GM23338 (cell line): Measurements from ENCODE around the gene SORCS3. TPM values are rescaled to one million over a fixed set of nuclear protein-coding genes. Genes with fewer than 3 reads are reported as not detected.

Source experiments
- ATAC-seq: fragments of 200-7000 bp; cut with Tn5 transposase; 3 replicates; pipeline ENCODE4 v1.9.1; 2020
- DNase-seq: peaks from one replicate; pipeline ENCODE4 v3.0.0-alpha.2; 2015; ENCODE audit warnings: low spot score
- H2AFZ ChIP-seq: fragments of 200-600 bp; sonication (generic); 2 replicates; pipeline ENCODE4 v1.8.0; 2016; ENCODE audit warnings: antibody characterized with exemption, mild to moderate bottlenecking, moderate library complexity
- H3F3A ChIP-seq: fragments of 200-600 bp; sonication (generic); replicated peaks from 2 replicates; pipeline ENCODE4 v1.8.0; 2017; ENCODE audit warnings: antibody characterized with exemption, mixed run types, low read depth
- H3K27ac ChIP-seq: fragments of 200-600 bp; sonication (generic); 2 replicates; pipeline ENCODE4 v1.6.1; 2016; ENCODE audit warnings: low read depth
- H3K27me3 ChIP-seq: fragments of 200-600 bp; sonication (generic); 2 replicates; pipeline ENCODE4 v1.8.0; 2016; ENCODE audit warnings: mild to moderate bottlenecking, mixed run types, moderate library complexity; ENCODE audit not compliant: insufficient read depth
- H3K36me3 ChIP-seq: fragments of 200-600 bp; sonication (generic); 2 replicates; pipeline ENCODE4 v1.8.0; 2016; ENCODE audit warnings: mild to moderate bottlenecking; ENCODE audit not compliant: insufficient read depth
- H3K4me1 ChIP-seq: fragments of 200-600 bp; sonication (generic); 2 replicates; pipeline ENCODE4 v1.8.0; 2016; ENCODE audit warnings: mild to moderate bottlenecking, moderate library complexity; ENCODE audit not compliant: insufficient read depth
- H3K4me2 ChIP-seq: fragments of 200-600 bp; sonication (generic); 2 replicates; pipeline ENCODE4 v1.7.1; 2017; ENCODE audit warnings: mixed run types
- H3K4me3 ChIP-seq: fragments of 200-600 bp; sonication (generic); 2 replicates; pipeline ENCODE4 v1.6.1; 2016; ENCODE audit warnings: mixed run types
- H3K79me2 ChIP-seq: fragments of 200-600 bp; sonication (generic); replicated peaks from 2 replicates; pipeline ENCODE4 v1.8.0; 2017; ENCODE audit warnings: mild to moderate bottlenecking; ENCODE audit not compliant: insufficient read depth
- H3K9me2 ChIP-seq: fragments of 200-600 bp; sonication (generic); 2 replicates; pipeline ENCODE4 v1.8.0; 2017; ENCODE audit not compliant: insufficient read depth
- H4K20me1 ChIP-seq: fragments of 200-600 bp; sonication (generic); replicated peaks from 2 replicates; pipeline ENCODE4 v1.8.0; 2017; ENCODE audit warnings: mild to moderate bottlenecking; ENCODE audit not compliant: insufficient read depth
- H3K27ac Mint-ChIP-seq: 2 replicates; pipeline ENCODE4 v1.8.0; 2020; ENCODE audit warnings: inconsistent platforms, mild to moderate bottlenecking, moderate library complexity, mixed read lengths
- H3K27me3 Mint-ChIP-seq: 3 replicates; pipeline ENCODE4 v1.8.0; 2022; ENCODE audit warnings: low read depth, mild to moderate bottlenecking, moderate library complexity, mixed read lengths, inconsistent platforms; ENCODE audit not compliant: insufficient read depth, poor library complexity
- H3K36me3 Mint-ChIP-seq: 3 replicates; pipeline ENCODE4 v1.8.0; 2021; ENCODE audit warnings: low read depth, mild to moderate bottlenecking, inconsistent platforms, moderate library complexity, mixed read lengths
- H3K4me1 Mint-ChIP-seq: 3 replicates; pipeline ENCODE4 v1.8.0; 2020; ENCODE audit warnings: mild to moderate bottlenecking, inconsistent platforms, mixed read lengths
- H3K4me3 Mint-ChIP-seq: 3 replicates; pipeline ENCODE4 v1.8.0; 2021; ENCODE audit warnings: moderate library complexity, mild to moderate bottlenecking, inconsistent platforms, mixed read lengths
- H3K9me3 Mint-ChIP-seq: 3 replicates; pipeline ENCODE4 v1.8.0; 2020; ENCODE audit warnings: moderate library complexity, mild to moderate bottlenecking, inconsistent platforms, mixed read lengths
- CREB1 ChIP-seq: fragments of 250-450 bp; sonication (Bioruptor Pico); IDR thresholded peaks from 2 replicates; pipeline ENCODE4 v1.5.0; 2020; ENCODE audit warnings: low read depth, mild to moderate bottlenecking, moderate library complexity
- EZH2 ChIP-seq: fragments of 200-600 bp; sonication (generic); IDR thresholded peaks from one replicate; pipeline ENCODE4 v1.8.0; 2017; ENCODE audit warnings: antibody characterized with exemption, mild to moderate bottlenecking, low read depth; ENCODE audit not compliant: unreplicated experiment
- POLR2AphosphoS5 ChIP-seq: IDR thresholded peaks from 2 replicates; pipeline ENCODE4 v1.6.1; 2016; ENCODE audit warnings: antibody characterized with exemption, low read depth
- STAT1 ChIP-seq: IDR thresholded peaks from one replicate; pipeline ENCODE4 v1.6.1; 2016; ENCODE audit warnings: antibody characterized with exemption; ENCODE audit not compliant: unreplicated experiment
- ZNF114 ChIP-seq: fragments of 250-450 bp; sonication (Bioruptor Pico); IDR thresholded peaks from 2 replicates; pipeline ENCODE4 v1.5.0; 2020; ENCODE audit warnings: mild to moderate bottlenecking, moderate library complexity
- ZNF331 ChIP-seq: fragments of 250-450 bp; sonication (Bioruptor Pico); IDR thresholded peaks from 2 replicates; pipeline ENCODE4 v1.5.0; 2020; ENCODE audit warnings: low read depth, mild to moderate bottlenecking, moderate library complexity
- polyA plus RNA-seq: library from polyadenylated mRNA; unstranded; fragments of >200 nt; fragmentation: Nextera tagmentation; extraction: Ambion mirVana; gene quantifications from 2 replicates; pipeline ENCODE4 v1.2.1, GENCODE V29; 2016
- total RNA-seq: library from RNA; depleted of rRNA; stranded (reverse); fragments of >200 nt; shearing (Covaris generic); gene quantifications from 2 replicates; pipeline ENCODE4 v1.2.3, GENCODE V29; 2014
- TF ChIP-seq, protein P1 (sequence below): fragments of 250-450 bp; sonication (Bioruptor Pico); IDR thresholded peaks from 2 replicates; pipeline ENCODE4 v1.5.0; 2020; ENCODE audit warnings: mild to moderate bottlenecking, moderate library complexity
- TF ChIP-seq, protein P2 (sequence below), 2 experiments: fragments of 200-600 bp in 1 of 2; sonication (generic) in 1 of 2; conservative IDR thresholded peaks; 2 replicates each; pipeline versions ENCODE4 v1.5.1 to v1.6.1; 2016 to 2017; ENCODE audit warnings: antibody characterized with exemption in 2 of 2, low read depth in 2 of 2, mild to moderate bottlenecking in 2 of 2, moderate library complexity in 1 of 2

SORCS3 gene
- total and polyA plus RNA-seq, 2 experiments from 2014 or later = 0.37 to 1.4 TPM

DNA sequence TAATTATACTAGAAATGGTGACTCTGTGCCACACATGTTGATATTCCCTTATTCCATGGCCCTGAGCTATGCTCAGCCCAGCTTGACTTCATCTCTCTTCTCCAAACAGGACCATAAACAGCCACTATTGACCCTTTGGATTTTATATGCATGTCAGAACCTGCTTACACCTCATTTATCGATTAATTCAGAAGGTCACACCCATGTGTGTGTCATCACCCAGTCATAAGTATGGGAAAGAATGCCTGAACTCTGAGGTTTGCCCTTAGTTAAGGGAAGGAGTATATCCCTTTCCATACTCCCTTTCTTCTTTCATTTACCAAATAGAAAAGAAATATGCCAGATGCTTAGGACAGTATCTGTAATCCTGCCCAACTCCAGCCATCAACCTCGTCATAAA, 602.3 kb downstream of the SORCS3 start:
- H3K9me3 Mint-ChIP-seq = peaks cover 6% of the 10 kb centered on the region
- H3K4me2 ChIP-seq = no peak overlapping the region
- H3K36me3 Mint-ChIP-seq = 0 out of 3 replicates have a peak, but pooled peaks cover 4% of the 10 kb centered on the region
- TF ChIP-seq ZNF331 (CRISPR knock-in tag) (no peak), POLR2AphosphoS5 (no peak), ZNF114 (CRISPR knock-in tag) (no peak), STAT1 (no peak), EZH2 (no peak), CREB1 (CRISPR knock-in tag) (no peak)
- TF ChIP-seq, protein P1, sequence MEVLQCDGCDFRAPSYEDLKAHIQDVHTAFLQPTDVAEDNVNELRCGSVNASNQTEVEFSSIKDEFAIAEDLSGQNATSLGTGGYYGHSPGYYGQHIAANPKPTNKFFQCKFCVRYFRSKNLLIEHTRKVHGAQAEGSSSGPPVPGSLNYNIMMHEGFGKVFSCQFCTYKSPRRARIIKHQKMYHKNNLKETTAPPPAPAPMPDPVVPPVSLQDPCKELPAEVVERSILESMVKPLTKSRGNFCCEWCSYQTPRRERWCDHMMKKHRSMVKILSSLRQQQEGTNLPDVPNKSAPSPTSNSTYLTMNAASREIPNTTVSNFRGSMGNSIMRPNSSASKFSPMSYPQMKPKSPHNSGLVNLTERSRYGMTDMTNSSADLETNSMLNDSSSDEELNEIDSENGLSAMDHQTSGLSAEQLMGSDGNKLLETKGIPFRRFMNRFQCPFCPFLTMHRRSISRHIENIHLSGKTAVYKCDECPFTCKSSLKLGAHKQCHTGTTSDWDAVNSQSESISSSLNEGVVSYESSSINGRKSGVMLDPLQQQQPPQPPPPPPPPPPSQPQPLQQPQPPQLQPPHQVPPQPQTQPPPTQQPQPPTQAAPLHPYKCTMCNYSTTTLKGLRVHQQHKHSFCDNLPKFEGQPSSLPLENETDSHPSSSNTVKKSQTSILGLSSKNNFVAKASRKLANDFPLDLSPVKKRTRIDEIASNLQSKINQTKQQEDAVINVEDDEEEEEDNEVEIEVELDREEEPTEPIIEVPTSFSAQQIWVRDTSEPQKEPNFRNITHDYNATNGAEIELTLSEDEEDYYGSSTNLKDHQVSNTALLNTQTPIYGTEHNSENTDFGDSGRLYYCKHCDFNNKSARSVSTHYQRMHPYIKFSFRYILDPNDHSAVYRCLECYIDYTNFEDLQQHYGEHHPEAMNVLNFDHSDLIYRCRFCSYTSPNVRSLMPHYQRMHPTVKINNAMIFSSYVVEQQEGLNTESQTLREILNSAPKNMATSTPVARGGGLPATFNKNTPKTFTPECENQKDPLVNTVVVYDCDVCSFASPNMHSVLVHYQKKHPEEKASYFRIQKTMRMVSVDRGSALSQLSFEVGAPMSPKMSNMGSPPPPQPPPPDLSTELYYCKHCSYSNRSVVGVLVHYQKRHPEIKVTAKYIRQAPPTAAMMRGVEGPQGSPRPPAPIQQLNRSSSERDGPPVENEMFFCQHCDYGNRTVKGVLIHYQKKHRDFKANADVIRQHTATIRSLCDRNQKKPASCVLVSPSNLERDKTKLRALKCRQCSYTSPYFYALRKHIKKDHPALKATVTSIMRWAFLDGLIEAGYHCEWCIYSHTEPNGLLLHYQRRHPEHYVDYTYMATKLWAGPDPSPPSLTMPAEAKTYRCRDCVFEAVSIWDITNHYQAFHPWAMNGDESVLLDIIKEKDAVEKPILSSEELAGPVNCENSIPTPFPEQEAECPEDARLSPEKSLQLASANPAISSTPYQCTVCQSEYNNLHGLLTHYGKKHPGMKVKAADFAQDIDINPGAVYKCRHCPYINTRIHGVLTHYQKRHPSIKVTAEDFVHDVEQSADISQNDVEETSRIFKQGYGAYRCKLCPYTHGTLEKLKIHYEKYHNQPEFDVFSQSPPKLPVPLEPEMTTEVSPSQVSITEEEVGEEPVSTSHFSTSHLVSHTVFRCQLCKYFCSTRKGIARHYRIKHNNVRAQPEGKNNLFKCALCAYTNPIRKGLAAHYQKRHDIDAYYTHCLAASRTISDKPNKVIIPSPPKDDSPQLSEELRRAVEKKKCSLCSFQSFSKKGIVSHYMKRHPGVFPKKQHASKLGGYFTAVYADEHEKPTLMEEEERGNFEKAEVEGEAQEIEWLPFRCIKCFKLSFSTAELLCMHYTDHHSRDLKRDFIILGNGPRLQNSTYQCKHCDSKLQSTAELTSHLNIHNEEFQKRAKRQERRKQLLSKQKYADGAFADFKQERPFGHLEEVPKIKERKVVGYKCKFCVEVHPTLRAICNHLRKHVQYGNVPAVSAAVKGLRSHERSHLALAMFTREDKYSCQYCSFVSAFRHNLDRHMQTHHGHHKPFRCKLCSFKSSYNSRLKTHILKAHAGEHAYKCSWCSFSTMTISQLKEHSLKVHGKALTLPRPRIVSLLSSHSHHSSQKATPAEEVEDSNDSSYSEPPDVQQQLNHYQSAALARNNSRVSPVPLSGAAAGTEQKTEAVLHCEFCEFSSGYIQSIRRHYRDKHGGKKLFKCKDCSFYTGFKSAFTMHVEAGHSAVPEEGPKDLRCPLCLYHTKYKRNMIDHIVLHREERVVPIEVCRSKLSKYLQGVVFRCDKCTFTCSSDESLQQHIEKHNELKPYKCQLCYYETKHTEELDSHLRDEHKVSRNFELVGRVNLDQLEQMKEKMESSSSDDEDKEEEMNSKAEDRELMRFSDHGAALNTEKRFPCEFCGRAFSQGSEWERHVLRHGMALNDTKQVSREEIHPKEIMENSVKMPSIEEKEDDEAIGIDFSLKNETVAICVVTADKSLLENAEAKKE (CRISPR knock-in tag) = no peak
- TF ChIP-seq, protein P2, sequence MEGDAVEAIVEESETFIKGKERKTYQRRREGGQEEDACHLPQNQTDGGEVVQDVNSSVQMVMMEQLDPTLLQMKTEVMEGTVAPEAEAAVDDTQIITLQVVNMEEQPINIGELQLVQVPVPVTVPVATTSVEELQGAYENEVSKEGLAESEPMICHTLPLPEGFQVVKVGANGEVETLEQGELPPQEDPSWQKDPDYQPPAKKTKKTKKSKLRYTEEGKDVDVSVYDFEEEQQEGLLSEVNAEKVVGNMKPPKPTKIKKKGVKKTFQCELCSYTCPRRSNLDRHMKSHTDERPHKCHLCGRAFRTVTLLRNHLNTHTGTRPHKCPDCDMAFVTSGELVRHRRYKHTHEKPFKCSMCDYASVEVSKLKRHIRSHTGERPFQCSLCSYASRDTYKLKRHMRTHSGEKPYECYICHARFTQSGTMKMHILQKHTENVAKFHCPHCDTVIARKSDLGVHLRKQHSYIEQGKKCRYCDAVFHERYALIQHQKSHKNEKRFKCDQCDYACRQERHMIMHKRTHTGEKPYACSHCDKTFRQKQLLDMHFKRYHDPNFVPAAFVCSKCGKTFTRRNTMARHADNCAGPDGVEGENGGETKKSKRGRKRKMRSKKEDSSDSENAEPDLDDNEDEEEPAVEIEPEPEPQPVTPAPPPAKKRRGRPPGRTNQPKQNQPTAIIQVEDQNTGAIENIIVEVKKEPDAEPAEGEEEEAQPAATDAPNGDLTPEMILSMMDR (conservative IDR thresholded peaks at IDR 0.05; ENCODE audit: low read depth in 2 of 2) = no peak
- H4K20me1 ChIP-seq = no peaks in the 10 kb centered on the region
- H3K27ac ChIP-seq = no peak overlapping the region
- no peaks in the 10 kb centered on the region for H3K9me2 ChIP-seq
- no peaks in the 10 kb centered on the region for H3K27me3 Mint-ChIP-seq
- no peaks in the 10 kb centered on the region for H3K4me1 ChIP-seq
- no peak overlapping the region for H3K4me3 Mint-ChIP-seq
- H3K79me2 ChIP-seq = no peaks in the 10 kb centered on the region
- H3K27me3 ChIP-seq = no peaks in the 10 kb centered on the region
- ATAC-seq (no peak), DNase-seq (no peak)
- no peak overlapping the region for H3K27ac Mint-ChIP-seq
- H3K36me3 ChIP-seq = no peaks in the 10 kb centered on the region; the same call in 1 of the 2 replicates
- H3K4me1 Mint-ChIP-seq = no peaks in the 10 kb centered on the region
- H2AFZ ChIP-seq = no peak overlapping the region
- H3F3A ChIP-seq = no peaks in the 10 kb centered on the region
- no peak overlapping the region for H3K4me3 ChIP-seq
